Activated T-helper 9 cell treated with anti-CD3 and anti-CD28 coated beads, Interleukin-2, amount 50 U/mL, for 16 hours (primary cell): ENCODE measurements around the gene RBM44.
"Not testable (repeated sequence)": the region's sequence is repeated elsewhere in the genome, so short reads cannot be mapped to it uniquely, and the experiment has no call there.

Experiments used
- DNase-seq: peaks from one replicate; pipeline ENCODE4 v3.0.0-alpha.2; 2020; ENCODE audit warnings: low read depth

RBM44 gene

DNA sequence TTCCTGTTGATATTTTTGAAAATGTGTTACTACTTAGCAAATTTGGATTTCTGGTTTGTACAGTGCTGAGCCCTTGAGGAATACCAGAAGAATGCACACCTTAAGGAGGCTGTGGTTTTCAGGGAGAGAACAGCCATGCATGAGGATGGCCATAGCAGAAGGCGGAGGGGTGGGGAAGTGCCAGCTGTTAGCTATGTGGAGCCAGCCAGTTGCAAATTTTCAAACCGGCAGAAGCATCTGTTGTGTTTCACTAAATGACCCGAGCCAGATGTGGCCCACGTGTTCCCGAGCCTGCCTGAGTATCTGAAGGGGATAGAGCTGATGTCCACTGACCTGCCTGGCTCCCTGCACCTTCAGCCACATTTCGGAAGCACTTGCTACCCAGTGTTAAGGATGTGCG lies 16.4 kb upstream of the RBM44 start:
- DNase-seq: no peak

DNA sequence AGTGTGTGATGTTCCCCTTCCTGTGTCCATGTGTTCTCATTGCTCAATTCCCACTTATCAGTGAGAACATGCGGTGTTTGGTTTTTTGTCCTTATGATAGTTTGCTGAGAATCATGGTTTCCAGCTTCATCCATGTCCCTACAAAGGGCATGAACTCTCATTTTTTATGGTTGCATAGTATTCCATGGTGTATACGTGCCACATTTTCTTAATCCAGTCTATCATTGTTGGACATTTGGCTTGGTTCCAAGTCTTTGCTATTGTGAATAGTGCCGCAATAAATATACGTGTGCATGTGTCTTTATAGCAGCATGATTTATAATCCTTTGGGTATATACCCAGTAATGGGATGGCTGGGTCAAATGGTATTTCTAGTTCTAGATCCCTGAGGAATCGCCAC lies 14.9 kb upstream of the RBM44 start:
- not testable (repeated sequence) for DNase-seq

DNA sequence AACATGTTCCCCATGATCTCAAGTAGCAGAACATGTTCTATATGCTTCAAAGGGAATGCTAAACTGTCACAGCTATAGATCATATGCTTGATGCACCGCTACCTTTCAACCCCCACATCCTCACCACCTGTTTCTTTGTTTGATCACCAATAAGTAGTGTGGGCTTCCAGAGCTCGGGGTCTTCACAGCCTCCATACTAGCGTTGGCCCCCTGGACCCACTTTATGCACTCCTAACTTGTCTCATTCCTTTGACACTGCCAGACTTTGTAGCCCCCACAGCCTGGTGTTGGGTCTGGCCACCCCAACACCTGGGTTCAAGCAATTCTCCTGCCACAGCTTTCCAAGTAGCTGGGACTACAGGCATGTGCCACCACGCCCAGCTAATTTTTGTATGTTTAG lies 11.6 kb upstream of the RBM44 start:
- DNase-seq: no peak

DNA sequence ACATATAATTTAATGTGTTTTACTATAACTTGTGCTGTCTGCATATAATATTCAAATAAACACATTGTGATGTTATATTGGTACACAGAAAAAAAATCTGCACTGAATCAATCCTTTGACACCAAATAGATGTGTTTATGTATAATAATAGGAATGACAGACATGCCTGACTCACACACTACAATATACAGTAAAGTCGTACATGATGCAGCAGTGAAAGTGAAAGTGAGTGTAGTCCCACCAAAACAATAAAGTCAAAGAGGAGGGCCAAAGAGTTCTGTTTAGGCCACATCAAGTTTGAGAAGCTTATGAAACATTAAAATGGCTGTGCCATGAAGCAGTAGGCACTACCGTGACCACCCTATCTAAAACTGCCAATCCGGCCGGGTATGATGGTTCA lies 8.2 kb upstream of the RBM44 start:
- DNase-seq: no peak

DNA sequence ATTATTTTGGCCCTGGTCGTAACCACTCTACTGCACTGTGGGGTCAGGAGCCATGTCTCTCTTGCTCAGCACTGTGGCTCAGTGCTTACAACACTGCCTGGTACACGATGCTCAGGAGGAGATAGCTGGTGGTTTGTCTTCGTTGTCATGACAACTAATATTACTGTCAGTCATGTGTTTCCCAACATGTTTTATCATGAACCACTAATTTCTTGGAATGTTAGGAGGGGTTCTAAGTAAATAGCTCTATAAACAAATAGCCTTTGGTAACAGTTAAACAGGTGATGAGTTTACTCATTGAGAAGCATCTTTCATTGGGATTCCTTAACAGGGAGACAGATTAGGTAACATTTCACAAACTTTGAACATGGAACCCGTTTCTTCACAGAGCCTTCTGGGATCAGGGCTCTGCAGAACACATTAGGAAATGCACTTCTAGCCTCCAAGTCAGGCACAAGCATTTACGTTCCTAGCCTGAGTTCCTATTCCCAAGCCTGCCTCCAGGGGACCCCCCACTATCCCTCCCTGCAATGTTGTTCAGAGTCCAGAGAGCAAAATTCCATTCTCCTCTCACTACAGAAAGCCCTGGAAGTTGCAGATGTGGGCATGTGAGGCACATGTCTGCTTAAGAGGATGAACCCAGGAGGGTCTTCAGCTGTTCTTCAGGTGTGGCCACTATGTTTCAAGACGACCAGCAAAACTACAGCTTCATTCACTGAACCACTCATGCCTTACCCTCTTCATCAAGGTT lies 6.4 kb upstream of the RBM44 start:
- no peak for DNase-seq

- no peak for DNase-seq
Measured at GRCh38 chr2:237797253-237797652, 1.3 kb upstream of the RBM44 start.

DNA sequence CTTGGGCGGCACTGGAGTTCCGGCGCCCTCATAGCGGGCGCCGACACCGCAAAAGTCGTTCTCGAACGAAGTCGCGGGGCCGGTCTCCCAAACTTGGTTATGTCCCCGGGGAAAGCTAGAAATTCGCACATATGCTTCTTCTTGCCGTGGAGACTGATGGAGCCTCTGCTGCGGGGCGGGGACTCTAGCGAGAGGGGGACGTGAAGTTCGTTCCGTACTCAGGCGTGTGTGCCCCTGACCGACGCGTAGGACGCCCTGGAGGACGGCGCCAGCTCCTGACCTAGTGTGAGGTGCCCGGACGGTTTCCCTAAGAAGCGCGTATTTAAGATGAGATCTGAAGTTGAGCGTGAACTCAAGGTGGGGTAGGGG lies 465 bp downstream of the RBM44 start:
- DNase-seq: no peak

DNA sequence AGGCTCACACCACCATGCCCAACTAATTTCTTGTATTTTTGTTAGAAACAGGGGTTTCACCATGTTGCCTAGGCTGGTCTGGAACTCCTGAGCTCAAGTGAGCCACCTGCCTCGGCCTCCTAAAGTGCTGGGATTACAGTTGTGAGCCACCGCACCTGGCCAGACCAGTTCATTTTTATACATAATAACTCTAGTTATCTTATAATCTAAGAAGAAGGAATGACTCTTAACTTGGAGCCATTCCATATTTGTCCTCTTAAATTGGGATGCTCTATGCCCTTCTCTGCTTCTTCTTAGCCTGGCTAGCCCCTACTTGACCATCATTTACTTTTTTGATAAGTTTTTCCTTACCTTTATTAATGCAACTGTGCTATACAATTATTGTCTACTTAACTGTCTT lies 2.9 kb downstream of the RBM44 start:
- no peak for DNase-seq

- no peak for DNase-seq
Measured at GRCh38 chr2:237806334-237806733, 7.8 kb downstream of the RBM44 start.

DNA sequence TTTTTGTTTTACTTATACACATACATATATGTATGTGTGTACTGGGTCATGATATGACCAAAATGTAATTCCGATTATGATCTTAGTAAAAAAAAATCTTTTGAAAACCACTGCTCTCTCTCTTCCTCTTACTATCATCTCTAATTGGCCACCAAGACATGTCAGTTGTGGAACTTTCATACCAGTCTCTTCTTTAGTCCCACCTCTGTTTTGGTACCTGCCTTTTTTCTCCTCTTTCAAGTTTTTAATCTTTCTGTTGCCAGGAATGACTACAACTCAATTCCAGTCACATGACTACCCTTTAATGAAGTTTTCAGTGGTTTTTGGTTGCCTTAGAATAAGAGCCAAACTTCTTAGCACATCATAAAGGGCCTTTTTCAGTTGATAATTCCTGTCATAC lies 17.1 kb downstream of the RBM44 start:
- DNase-seq: no peak

- DNase-seq: no peak
Measured at GRCh38 chr2:237816531-237816930, 18.0 kb downstream of the RBM44 start.

DNA sequence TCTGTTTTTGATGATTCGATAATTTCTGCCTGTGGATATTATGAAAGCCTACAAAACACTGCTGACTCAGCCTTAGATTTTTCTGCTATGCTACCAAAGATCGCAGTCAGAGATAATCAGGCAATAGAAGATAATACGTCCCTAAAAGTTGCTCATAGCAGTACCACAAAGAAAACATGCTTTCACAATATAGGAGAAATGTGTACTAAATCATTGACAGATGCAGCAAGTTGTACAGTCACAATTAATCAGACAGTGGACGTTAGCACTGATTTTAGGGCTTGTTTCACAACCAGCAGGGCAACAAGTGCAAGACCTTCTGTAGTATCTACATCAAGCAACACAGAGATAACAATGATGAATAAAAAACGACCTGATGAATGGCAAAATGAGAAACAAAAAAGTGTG lies 19.5 kb downstream of the RBM44 start:
- DNase-seq: no peak

DNA sequence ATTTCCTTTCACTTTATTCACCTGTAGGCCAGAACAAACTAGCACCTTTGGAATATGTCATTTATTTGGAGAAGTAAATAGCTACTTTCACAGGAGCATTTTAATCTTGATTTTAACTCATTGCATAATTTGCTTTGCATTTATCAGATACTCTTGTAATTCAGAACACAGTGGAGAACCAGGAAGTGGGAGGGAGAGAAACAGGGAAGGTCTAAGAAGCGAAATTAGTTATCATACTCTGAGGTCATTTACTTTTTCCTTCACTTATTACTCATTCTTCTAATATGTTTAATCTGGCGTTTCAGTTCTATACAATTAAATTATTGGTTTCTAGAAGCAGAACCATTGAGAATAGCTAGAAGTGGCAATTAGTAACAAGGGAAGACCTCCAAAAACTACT lies 20.7 kb downstream of the RBM44 start:
- no peak for DNase-seq

GRCh38 chr2:237820421-237820820 lies 21.8 kb downstream of the RBM44 start:
- DNase-seq: no peak

DNA sequence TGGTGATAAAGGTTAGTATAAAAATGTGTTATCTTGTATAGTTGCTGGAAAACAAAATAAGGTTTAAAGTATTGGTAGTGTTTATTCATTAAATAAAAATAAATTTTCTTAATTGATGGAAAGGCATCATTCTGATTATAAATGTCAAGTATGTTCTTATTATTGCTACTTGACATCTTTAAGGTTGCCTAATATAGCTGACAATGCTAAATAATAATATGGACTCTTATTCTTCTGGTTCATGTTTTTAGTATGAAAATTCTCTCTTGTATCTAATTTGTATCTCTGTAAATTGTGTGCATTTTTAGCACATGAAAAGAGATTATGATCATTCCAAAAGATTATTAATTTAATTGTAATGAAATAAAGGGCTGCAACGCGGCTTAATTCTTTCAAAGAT lies 25.0 kb downstream of the RBM44 start:
- DNase-seq: no peak

- DNase-seq: no peak
Measured at GRCh38 chr2:237824085-237824484, 25.5 kb downstream of the RBM44 start.

DNA sequence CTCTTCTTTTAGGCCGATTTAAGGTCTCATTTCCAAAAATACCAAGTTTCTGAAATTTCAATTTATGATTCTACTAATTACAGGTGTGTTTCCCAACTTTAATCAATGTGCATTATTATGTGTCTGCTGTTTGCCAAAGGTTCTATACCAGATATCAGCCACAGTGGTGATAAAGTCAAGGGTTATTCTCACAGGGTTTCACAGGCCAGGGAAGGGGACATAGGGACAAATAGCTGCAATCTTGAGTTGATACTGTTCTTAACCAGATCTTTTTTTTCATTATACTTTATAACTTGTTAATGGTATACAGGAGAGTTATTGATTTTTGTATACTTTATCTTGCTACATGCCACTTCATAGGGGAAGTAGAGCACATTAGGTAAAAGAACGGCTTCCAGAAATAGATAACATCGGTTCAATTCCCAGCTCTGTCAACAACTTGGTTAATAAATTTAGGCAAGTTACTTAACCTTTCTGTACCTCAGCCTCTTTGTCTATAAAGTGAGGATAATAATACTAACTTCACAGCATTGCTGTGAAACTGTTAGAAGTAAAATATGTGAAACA lies 28.9 kb downstream of the RBM44 start:
- DNase-seq: no peak

- DNase-seq: no peak
Measured at GRCh38 chr2:237830522-237830921, 31.9 kb downstream of the RBM44 start.

DNA sequence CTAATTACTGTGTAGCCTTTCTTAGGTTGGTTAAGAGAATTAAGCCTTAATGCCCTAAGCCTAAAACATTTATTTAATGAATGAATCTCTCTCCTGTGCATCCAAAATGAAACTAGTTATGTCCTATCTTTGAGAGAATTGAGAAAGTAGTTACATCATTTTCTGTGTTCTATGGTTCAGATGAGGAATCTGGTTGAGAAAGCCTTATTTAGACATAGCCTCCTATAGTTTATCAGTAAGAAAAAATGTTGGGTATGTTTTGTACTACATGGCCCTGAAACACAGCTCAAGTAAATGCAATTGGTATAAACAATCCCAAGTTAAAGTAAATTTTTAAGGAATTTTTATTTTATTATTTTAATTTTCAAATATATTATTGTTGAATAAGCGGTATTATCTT lies 35.0 kb downstream of the RBM44 start:
- no peak for DNase-seq

DNA sequence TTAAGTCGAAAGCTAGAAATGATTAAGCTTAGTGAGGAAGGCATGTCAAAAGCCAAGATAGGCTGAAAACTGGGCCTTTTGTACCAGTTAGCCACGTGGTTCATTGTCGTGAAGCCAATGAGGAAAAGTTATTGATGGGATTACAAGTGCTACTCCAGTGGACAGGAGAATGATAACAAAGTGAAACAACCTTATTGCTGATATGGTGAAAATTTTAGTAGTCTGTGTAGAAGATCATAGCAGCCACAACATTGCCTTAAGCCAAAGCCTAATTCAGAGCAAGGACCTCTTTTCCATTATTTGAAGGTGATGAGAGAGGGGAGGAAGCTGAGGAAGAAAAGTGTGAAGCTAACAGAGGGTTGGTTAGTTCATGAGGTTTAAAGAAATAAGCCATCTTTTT lies 36.8 kb downstream of the RBM44 start:
- no peak for DNase-seq

DNA sequence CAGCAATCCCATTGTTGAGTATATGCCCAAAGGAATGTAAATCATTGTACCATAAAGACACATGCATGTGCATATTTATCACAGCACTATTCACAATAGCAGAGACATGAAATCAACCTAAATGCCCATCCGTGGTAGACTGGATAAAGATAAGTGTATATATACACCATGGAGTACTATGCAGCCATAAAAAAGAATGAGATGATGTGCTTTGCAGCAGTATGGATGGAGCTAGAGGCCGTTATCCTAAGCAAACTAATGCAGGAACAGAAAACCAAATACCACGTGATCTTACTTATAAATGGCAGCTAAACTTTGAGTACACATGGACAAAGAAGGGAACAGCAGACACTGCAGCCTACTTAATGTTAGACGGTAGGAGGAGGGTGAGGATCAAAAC lies 42.5 kb downstream of the RBM44 start:
- no peak for DNase-seq

DNA sequence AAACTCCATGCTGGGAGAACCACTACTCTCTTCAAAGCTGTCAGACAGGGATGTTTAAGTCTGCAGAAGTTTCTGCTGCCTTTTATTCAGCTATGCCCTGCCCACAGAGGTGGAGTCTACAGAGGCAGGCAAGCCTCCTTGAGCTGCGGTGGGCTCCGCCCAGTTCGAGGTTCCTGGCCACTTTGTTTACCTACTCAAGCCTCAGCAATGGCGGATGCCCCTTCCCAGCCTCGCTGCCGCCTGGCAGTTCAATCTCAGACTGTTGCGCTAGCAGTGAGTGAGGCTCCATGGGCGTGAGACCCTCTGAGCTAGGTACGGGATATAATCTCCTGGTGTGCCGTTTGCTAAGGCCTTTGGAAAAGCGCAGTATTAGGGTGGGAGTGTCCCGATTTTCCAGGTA lies 50.4 kb downstream of the RBM44 start:
- not testable (repeated sequence) for DNase-seq

GRCh38 chr2:237854295-237854694 lies 55.7 kb downstream of the RBM44 start:
- no peak for DNase-seq

DNA sequence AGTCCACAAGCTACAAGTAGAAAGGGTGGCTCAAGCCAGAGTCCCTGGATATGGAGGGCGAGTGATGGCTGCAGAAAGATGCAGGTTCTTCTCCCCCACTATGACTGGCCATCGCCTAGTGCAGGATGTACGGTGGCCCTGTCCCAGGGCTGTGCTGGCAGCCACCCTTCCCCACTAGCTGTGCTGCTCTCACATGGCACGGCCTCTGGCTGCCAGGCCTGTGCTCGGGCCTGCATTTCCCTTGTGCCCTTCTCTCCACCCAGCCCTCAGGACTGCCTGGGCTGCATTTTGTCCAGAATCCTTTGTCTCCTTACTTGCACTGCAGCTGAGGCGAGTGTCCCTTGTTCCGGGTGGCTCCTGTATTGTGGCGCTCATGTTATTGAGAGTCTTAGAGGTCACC lies 59.2 kb downstream of the RBM44 start:
- DNase-seq: no peak
